Liver (tissue), 9 donors: ENCODE results near the gene EDAR. TPM values are rescaled to one million over a fixed set of nuclear protein-coding genes. Genes with fewer than 3 reads are reported as not detected.

Source experiments
- DNase-seq: peaks from one replicate; pipeline ENCODE4 v3.0.0-alpha.2; 2017; ENCODE audit warnings: low spot score
- H3K27ac ChIP-seq, 2 donors: one replicate each; pipeline ENCODE4 v1.7.0; 2013; ENCODE audit warnings: inconsistent platforms in 2 of 2, low read length in 2 of 2, control low read depth in 1 of 2, low read depth in 1 of 2, mild to moderate bottlenecking in 1 of 2
- H3K27me3 ChIP-seq, 4 donors: one replicate each; pipeline versions ENCODE4 v1.6.1 to v1.7.0; 2013; ENCODE audit warnings: low read length in 3 of 4, inconsistent platforms in 1 of 4, mild to moderate bottlenecking in 1 of 4, moderate library complexity in 1 of 4; ENCODE audit not compliant: control insufficient read depth in 4 of 4, insufficient read depth in 4 of 4
- H3K36me3 ChIP-seq, 4 donors: one replicate each; pipeline versions ENCODE4 v1.6.1 to v1.7.0; 2013; ENCODE audit warnings: low read length in 3 of 4, mild to moderate bottlenecking in 3 of 4, low read depth in 1 of 4, moderate library complexity in 1 of 4; ENCODE audit not compliant: control insufficient read depth in 4 of 4, insufficient read depth in 3 of 4
- H3K4me1 ChIP-seq, 4 donors: one replicate each; pipeline versions ENCODE4 v1.6.1 to v1.7.0; 2013; ENCODE audit warnings: low read length in 3 of 4, mild to moderate bottlenecking in 3 of 4, moderate library complexity in 1 of 4; ENCODE audit not compliant: control insufficient read depth in 4 of 4, insufficient read depth in 4 of 4
- H3K4me3 ChIP-seq, 3 donors: one replicate each; pipeline versions ENCODE4 v1.6.1 to v1.7.0; 2013; ENCODE audit warnings: low read length in 3 of 3, control low read depth in 1 of 3, low read depth in 1 of 3, mild to moderate bottlenecking in 1 of 3
- H3K9ac ChIP-seq, 2 donors: one replicate each; pipeline ENCODE4 v1.7.0; 2013; ENCODE audit warnings: low read length in 2 of 2, mild to moderate bottlenecking in 2 of 2, moderate library complexity in 2 of 2, control low read depth in 1 of 2, low read depth in 1 of 2
- H3K9me3 ChIP-seq, 4 donors: one replicate each; pipeline versions ENCODE4 v1.6.1 to v1.7.0; 2013; ENCODE audit warnings: low read length in 3 of 4; ENCODE audit not compliant: control insufficient read depth in 4 of 4
- ATF3 ChIP-seq: IDR thresholded peaks from 2 replicates; pipeline ENCODE4 v1.6.1; 2016; ENCODE audit warnings: antibody characterized with exemption
- CTCF ChIP-seq: fragments of 150-350 bp; IDR thresholded peaks from 2 replicates; pipeline ENCODE4 v1.5.1; 2017; ENCODE audit warnings: improper control_type of control experiment, low read depth, low read length; ENCODE audit not compliant: missing input control
- EGR1 ChIP-seq, 2 donors: IDR thresholded peaks; 2 replicates each; pipeline ENCODE4 v1.6.1; 2016 to 2018; ENCODE audit warnings: antibody characterized with exemption in 2 of 2, low read depth in 2 of 2
- FOXA1 ChIP-seq: IDR thresholded peaks from 2 replicates; pipeline ENCODE4 v1.6.1; 2016; ENCODE audit warnings: antibody characterized with exemption
- FOXA2 ChIP-seq: IDR thresholded peaks from 2 replicates; pipeline ENCODE4 v1.6.1; 2016; ENCODE audit warnings: antibody characterized with exemption
- GABPA ChIP-seq, 2 donors: IDR thresholded peaks in 1 of 2; conservative IDR thresholded peaks in 1 of 2; 2 replicates each; pipeline ENCODE4 v1.6.1; 2016; ENCODE audit warnings: antibody characterized with exemption in 2 of 2, mild to moderate bottlenecking in 1 of 2, moderate library complexity in 1 of 2
- HNF4A ChIP-seq, 2 donors: conservative IDR thresholded peaks; 2 replicates each; pipeline ENCODE4 v1.6.1; 2016; ENCODE audit warnings: antibody characterized with exemption in 2 of 2, mild to moderate bottlenecking in 2 of 2
- HNF4G ChIP-seq: IDR thresholded peaks from 2 replicates; pipeline ENCODE4 v1.6.1; 2016; ENCODE audit warnings: antibody characterized with exemption
- JUND ChIP-seq, 2 donors: IDR thresholded peaks; 2 replicates each; pipeline ENCODE4 v1.6.1; 2016; ENCODE audit warnings: antibody characterized with exemption in 2 of 2
- MAX ChIP-seq: IDR thresholded peaks from 2 replicates; pipeline ENCODE4 v1.6.1; 2016; ENCODE audit warnings: antibody characterized with exemption
- NR2F2 ChIP-seq: IDR thresholded peaks from 2 replicates; pipeline ENCODE4 v1.6.1; 2016; ENCODE audit warnings: antibody characterized with exemption
- RAD21 ChIP-seq, 2 donors: IDR thresholded peaks; 2 replicates each; pipeline ENCODE4 v1.6.1; 2016; ENCODE audit warnings: antibody characterized with exemption in 2 of 2, mild to moderate bottlenecking in 2 of 2
- REST ChIP-seq: IDR thresholded peaks from 2 replicates; pipeline ENCODE4 v1.6.1; 2016; ENCODE audit warnings: antibody characterized with exemption, mild to moderate bottlenecking
- RXRA ChIP-seq, 2 donors: IDR thresholded peaks; 2 replicates each; pipeline ENCODE4 v1.6.1; 2017 to 2018; ENCODE audit warnings: antibody characterized with exemption in 2 of 2, mild to moderate bottlenecking in 1 of 2
- SP1 ChIP-seq: IDR thresholded peaks from 2 replicates; pipeline ENCODE4 v1.6.1; 2018; ENCODE audit warnings: antibody characterized with exemption, mild to moderate bottlenecking
- TAF1 ChIP-seq: conservative IDR thresholded peaks from 2 replicates; pipeline ENCODE4 v1.6.1; 2016; ENCODE audit warnings: antibody characterized with exemption, mild to moderate bottlenecking
- YY1 ChIP-seq: IDR thresholded peaks from 2 replicates; pipeline ENCODE4 v1.6.1; 2016; ENCODE audit warnings: antibody characterized with exemption, mild to moderate bottlenecking
- ZBTB33 ChIP-seq: IDR thresholded peaks from 2 replicates; pipeline ENCODE4 v1.6.1; 2016; ENCODE audit warnings: antibody characterized with exemption
- WGBS: extraction: QIAGEN DNeasy Blood & Tissue Kit; methylation state at CpG from one replicate; pipeline ENCODE4 v1.1.7; 2013; 5-methylcytosine and 5-hydroxymethylcytosine counted together
- polyA plus RNA-seq, 2 donors: library from polyadenylated mRNA; stranded (reverse) in 1 of 2; unstranded in 1 of 2; fragments of 200-250 nt in 1 of 2; fragments of >200 nt in 1 of 2; fragmentation: Nextera tagmentation in 1 of 2; extraction: Ambion mirVana in 1 of 2; gene quantifications; one replicate each; pipeline versions ENCODE4 v1.2.1 to v1.2.3, GENCODE V29; 2013 to 2015
- total RNA-seq, 2 donors: library from RNA; depleted of rRNA; stranded (reverse); fragments of >200 nt; gene quantifications; one replicate each; pipeline ENCODE4 v1.2.3, GENCODE V29; 2014
- donor health status: healthy.
- donor health status: healthy.
- donor health status: healthy.
- donor health status: healthy.
- donor health status: healthy.

EDAR gene
- total and polyA plus RNA-seq, 4 donors: 0.09 to 0.50 (median 0.10) TPM

- no peak overlapping the region for H3K9ac ChIP-seq
- TF ChIP-seq JUND (IDR thresholded peaks at IDR 0.05) (no peak), CTCF (no peak), GABPA (IDR thresholded peaks at IDR 0.05 in 1 of 2, conservative IDR thresholded peaks at IDR 0.05 in 1 of 2) (no peak), ATF3 (no peak), RAD21 (IDR thresholded peaks at IDR 0.05) (no peak), HNF4G (no peak), MAX (no peak), FOXA2 (no peak), REST (no peak), HNF4A (conservative IDR thresholded peaks at IDR 0.05) (no peak), YY1 (no peak), RXRA (IDR thresholded peaks at IDR 0.05) (no peak), ZBTB33 (no peak), FOXA1 (no peak), SP1 (no peak), TAF1 (no peak), EGR1 (IDR thresholded peaks at IDR 0.05; ENCODE audit: low read depth in 2 of 2) (no peak), NR2F2 (no peak)
- 94% methylated on average over 3 of the region's 3 CpGs for WGBS
- no peaks in the 10 kb centered on the region for H3K27me3 ChIP-seq
- no peak overlapping the region for H3K4me3 ChIP-seq
- H3K27ac ChIP-seq: no peak overlapping the region
- peaks cover 0 to 3% (median 1%) of the 10 kb centered on the region in 4 donors for H3K36me3 ChIP-seq
- H3K4me1 ChIP-seq: no peaks in the 10 kb centered on the region
- DNase-seq: no peak
- no peaks in the 10 kb centered on the region for H3K9me3 ChIP-seq
Measured at GRCh38 chr2:108869542-108869941, 119.5 kb downstream of the EDAR start.
